K562 (cell line): ENCODE measurements around the gene TMEM63C. TPM values are rescaled to one million over a fixed set of nuclear protein-coding genes. Genes with fewer than 3 reads are reported as not detected.

Source experiments
- ATAC-seq: fragments of 200-7000 bp; cut with Tn5 transposase; 3 replicates; pipeline ENCODE4 v1.9.1; 2020; ENCODE audit warnings: moderate library complexity
- BruUV-seq: library from RNA; stranded (reverse); fragments of 400-500 nt; replicated peaks from 2 replicates; lab custom pipeline; 2021; lab: Mats Ljungman, UMichigan
- CTCF ChIA-PET: fragments of 300-600 bp; formaldehyde crosslinking; extraction: SDS; loops from one replicate; lab custom pipeline; 2021; ENCODE audit warnings: low intra/inter-chr PET ratio; lab: Yijun Ruan, JAX
- POLR2A ChIA-PET: fragments of 300-600, 350-650 bp; sonication (Branson Sonifier 250); formaldehyde crosslinking; extraction: SDS; loops from one replicate; lab custom pipeline; 2021; ENCODE audit warnings: antibody characterized with exemption, inconsistent platforms; lab: Yijun Ruan, JAX
- DNase-seq, 4 experiments: peaks; one replicate each; pipeline versions ENCODE4 v3.0.0 to v3.0.0-alpha.2; 2011 to 2018; ENCODE audit warnings: low spot score in 3 of 4, mixed read lengths in 3 of 4; ENCODE audit errors: extremely low read depth in 1 of 4
- FAIRE-seq: peaks from 2 replicates; lab custom pipeline; 2011; peaks lifted over from hg19 to GRCh38; lab: Jason Lieb, UNC
- H2AFZ ChIP-seq: 2 replicates; pipeline ENCODE4 v1.6.0; 2011; ENCODE audit warnings: low read depth, low read length, control low read depth, inconsistent platforms
- H3K27ac ChIP-seq: fragments of 200-600 bp; 3 replicates; pipeline ENCODE4 v1.8.0; 2011; ENCODE audit warnings: low read depth, mild to moderate bottlenecking, control low read depth, inconsistent platforms, low read length, moderate library complexity, mixed read lengths; ENCODE audit errors: extremely low read depth
- H3K27me3 ChIP-seq, 2 experiments: fragments of 300-600 bp in 1 of 2; 2 replicates in 1 of 2; 3 replicates in 1 of 2; pipeline versions ENCODE4 v1.6.0 to v1.8.0; 2011; ENCODE audit warnings: inconsistent platforms in 2 of 2, low read length in 2 of 2, mild to moderate bottlenecking in 1 of 2, mixed read lengths in 1 of 2, moderate library complexity in 1 of 2; ENCODE audit not compliant: control insufficient read depth in 2 of 2, insufficient read depth in 2 of 2
- H3K36me3 ChIP-seq: fragments of 300-600 bp; 3 replicates; pipeline ENCODE4 v1.8.0; 2011; ENCODE audit warnings: mild to moderate bottlenecking, low read length, inconsistent platforms; ENCODE audit not compliant: control insufficient read depth, insufficient read depth
- H3K4me1 ChIP-seq, 2 experiments: fragments of 200-600 bp in 1 of 2; replicated peaks in 1 of 2; 2 replicates in 1 of 2; 3 replicates in 1 of 2; pipeline versions ENCODE4 v1.5.1 to v1.8.0; 2011; ENCODE audit warnings: inconsistent platforms in 2 of 2, low read length in 2 of 2, mild to moderate bottlenecking in 1 of 2, mixed read lengths in 1 of 2, moderate library complexity in 1 of 2; ENCODE audit not compliant: control insufficient read depth in 2 of 2, insufficient read depth in 2 of 2
- H3K4me2 ChIP-seq: 2 replicates; pipeline ENCODE4 v1.6.1; 2011; ENCODE audit warnings: low read length, control low read depth, inconsistent platforms, mixed read lengths; ENCODE audit not compliant: insufficient read depth
- H3K4me3 ChIP-seq: fragments of 200-600 bp; sonication (generic), shearing (Covaris generic); 2 replicates; pipeline ENCODE4 v1.5.1; 2016; ENCODE audit warnings: control low read depth, inconsistent platforms
- H3K79me2 ChIP-seq: fragments of 200-600 bp; 3 replicates; pipeline ENCODE4 v1.8.0; 2011; ENCODE audit warnings: low read length, inconsistent platforms; ENCODE audit not compliant: control insufficient read depth, insufficient read depth
- H3K9ac ChIP-seq, 2 experiments: 2 replicates each; pipeline versions ENCODE4 v1.6.0 to v1.6.1; 2011; ENCODE audit warnings: low read depth in 2 of 2, low read length in 2 of 2, control low read depth in 1 of 2, inconsistent platforms in 1 of 2, mild to moderate bottlenecking in 1 of 2, mixed read lengths in 1 of 2; ENCODE audit not compliant: insufficient read depth in 1 of 2
- H3K9me1 ChIP-seq: one replicate; pipeline ENCODE4 v1.6.0; 2011; ENCODE audit warnings: inconsistent platforms, mild to moderate bottlenecking, low read length, moderate library complexity; ENCODE audit not compliant: control insufficient read depth, insufficient read depth
- H3K9me3 ChIP-seq: replicated peaks from 2 replicates; pipeline ENCODE4 v1.5.1; 2011; ENCODE audit warnings: low read depth, low read length, inconsistent platforms; ENCODE audit not compliant: control insufficient read depth, insufficient read depth
- H4K20me1 ChIP-seq: replicated peaks from 2 replicates; pipeline ENCODE4 v1.6.1; 2011; ENCODE audit warnings: low read length, inconsistent platforms, mixed read lengths; ENCODE audit not compliant: control insufficient read depth, insufficient read depth
- CCNT2 ChIP-seq: IDR thresholded peaks from 2 replicates; pipeline ENCODE4 v1.6.1; 2011; ENCODE audit warnings: borderline replicate concordance, low read depth, mild to moderate bottlenecking, moderate library complexity, mixed read lengths, low read length; ENCODE audit not compliant: insufficient read length; ENCODE audit errors: extremely low read depth
- DNMT1 ChIP-seq: fragments of 450-650 bp; IDR thresholded peaks from 2 replicates; pipeline ENCODE4 v1.6.1; 2016; ENCODE audit warnings: antibody characterized with exemption, mild to moderate bottlenecking
- EP300 ChIP-seq: IDR thresholded peaks from 2 replicates; pipeline ENCODE4 v1.6.1; 2012; ENCODE audit warnings: low read length, improper control_type of control experiment
- GABPB2 ChIP-seq: fragments of 250-450 bp; sonication (Bioruptor Pico); conservative IDR thresholded peaks from 2 replicates; pipeline ENCODE4 v1.5.1; 2021; ENCODE audit warnings: mild to moderate bottlenecking
- KDM2B ChIP-seq: fragments of 250-450 bp; sonication (Bioruptor Pico); IDR thresholded peaks from 2 replicates; pipeline ENCODE4 v1.8.0; 2021; ENCODE audit warnings: mild to moderate bottlenecking, moderate library complexity
- KDM5B ChIP-seq: fragments of 200-600 bp; sonication (generic); IDR thresholded peaks from 2 replicates; pipeline ENCODE4 v1.6.1; 2012; ENCODE audit warnings: low read depth, mild to moderate bottlenecking, moderate library complexity, low read length, control low read depth, inconsistent platforms; ENCODE audit not compliant: insufficient replicate concordance
- NFIC ChIP-seq: fragments of 450-650 bp; IDR thresholded peaks from 2 replicates; pipeline ENCODE4 v1.6.1; 2017; ENCODE audit warnings: mild to moderate bottlenecking, inconsistent platforms
- PCBP1 ChIP-seq: fragments of 200-400 bp; formaldehyde crosslinking; IDR thresholded peaks from 2 replicates; pipeline ENCODE4 v1.6.1; 2018; ENCODE audit warnings: mild to moderate bottlenecking, low read depth, low read length; ENCODE audit not compliant: poor library complexity, severe bottlenecking
- TAF1 ChIP-seq: IDR thresholded peaks from 2 replicates; pipeline ENCODE4 v1.6.1; 2011; ENCODE audit warnings: mild to moderate bottlenecking, low read length, moderate library complexity; ENCODE audit not compliant: insufficient read depth, control insufficient read depth, severe bottlenecking; ENCODE audit errors: extremely low read depth
- ZBTB17 ChIP-seq: fragments of 450-650 bp; formaldehyde crosslinking; IDR thresholded peaks from 2 replicates; pipeline ENCODE4 v1.4.0; 2020; ENCODE audit warnings: mild to moderate bottlenecking
- ZNF253 ChIP-seq: fragments of 250-450 bp; sonication (Bioruptor Pico); conservative IDR thresholded peaks from 2 replicates; pipeline ENCODE4 v1.6.1; 2021; ENCODE audit warnings: mild to moderate bottlenecking
- ZNF583 ChIP-seq: fragments of 250-450 bp; sonication (Bioruptor Pico); IDR thresholded peaks from 2 replicates; pipeline ENCODE4 v1.4.0; 2020
- WGBS: fragments of 100-300 bp; shearing (Covaris generic); methylation state at CpG from one replicate; pipeline ENCODE4 v1.1.6; 2016; ENCODE audit warnings: low coverage, mixed read lengths; ENCODE audit not compliant: insufficient coverage; ENCODE audit errors: missing lambda C conversion rate; 5-methylcytosine and 5-hydroxymethylcytosine counted together
- in situ Hi-C: fragments of 300-500 bp; cut with MboI; formaldehyde crosslinking; loops from 4 replicates; pipeline ENCODE4 v1.15.0; 2018; ENCODE audit warnings: inconsistent platforms, mixed read lengths
- intact Hi-C: fragments of 100-400 bp; cut with micrococcal nuclease; formaldehyde crosslinking; loops from 2 replicates; pipeline ENCODE4 v1.14.2; 2022
- polyA plus RNA-seq, 8 experiments: library from polyadenylated mRNA; depleted of rRNA in 4 of 8; stranded (reverse) in 5 of 8; unstranded in 3 of 8; fragments of >200 nt; fragmentation: Nextera tagmentation in 2 of 8; fragmentation: Illumina TruSeq in 1 of 8; extraction: Ambion mirVana in 2 of 8; extraction: Trizol in 1 of 8; gene quantifications; 2 replicates each; pipeline versions ENCODE4 v1.2.1 to v1.2.3, GENCODE V29; 2011 to 2014; ENCODE audit warnings: inconsistent platforms in 1 of 8, missing spikeins in 1 of 8
- total RNA-seq, 7 experiments: library from RNA; depleted of rRNA in 6 of 7; stranded (reverse); fragments of >200 nt in 6 of 7; fragmentation: Illumina TruSeq in 2 of 7; extraction: Trizol in 2 of 7; gene quantifications; 2 replicates each; pipeline versions ENCODE4 v1.2.1 to v1.2.3, GENCODE V29; 2011 to 2021; ENCODE audit warnings: low replicate concordance in 1 of 7
- TF ChIP-seq, protein P1 (sequence below): fragments of 250-450 bp; sonication (Bioruptor Pico); IDR thresholded peaks from 2 replicates; pipeline ENCODE4 v1.5.0; 2021; ENCODE audit warnings: mild to moderate bottlenecking, borderline replicate concordance
- TF ChIP-seq, protein P2 (sequence below): fragments of 250-450 bp; sonication (Bioruptor Pico); IDR thresholded peaks from 2 replicates; pipeline ENCODE4 v1.8.0; 2022; ENCODE audit warnings: moderate library complexity, mild to moderate bottlenecking, inconsistent platforms
- TF ChIP-seq, protein P3 (sequence below), 2 experiments: fragments of 450-650 bp; conservative IDR thresholded peaks; 2 replicates each; pipeline ENCODE4 v1.6.1; 2017; ENCODE audit warnings: mild to moderate bottlenecking in 2 of 2, moderate library complexity in 2 of 2

TMEM63C gene
- total and polyA plus RNA-seq, 9 of the 15 experiments (the other 6 are each of a cell fraction or from before 2014, with no cell fraction given) = 0.07 TPM; not detected in 8

DNA sequence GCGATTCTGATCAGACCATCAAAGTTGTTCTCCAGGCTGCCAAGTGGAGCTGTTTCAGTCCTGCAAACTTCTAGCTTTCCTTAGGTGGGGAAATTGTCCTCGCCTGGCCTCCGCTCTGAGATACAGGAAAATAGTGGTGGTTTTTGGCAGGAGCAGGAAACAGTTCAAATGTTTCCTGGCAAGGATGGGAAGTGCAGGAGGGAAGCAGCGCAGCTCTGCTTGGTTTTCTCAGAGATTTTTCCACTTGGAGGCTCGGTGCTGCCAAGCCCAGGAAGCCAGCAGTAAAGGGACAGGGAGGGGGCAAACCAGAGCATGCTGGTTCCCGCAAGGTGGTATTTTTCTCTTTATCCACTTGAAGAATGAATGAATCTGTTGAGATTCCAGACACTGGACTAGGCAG, 17.0 kb downstream of the TMEM63C start (continued):
- TF ChIP-seq, protein P1, sequence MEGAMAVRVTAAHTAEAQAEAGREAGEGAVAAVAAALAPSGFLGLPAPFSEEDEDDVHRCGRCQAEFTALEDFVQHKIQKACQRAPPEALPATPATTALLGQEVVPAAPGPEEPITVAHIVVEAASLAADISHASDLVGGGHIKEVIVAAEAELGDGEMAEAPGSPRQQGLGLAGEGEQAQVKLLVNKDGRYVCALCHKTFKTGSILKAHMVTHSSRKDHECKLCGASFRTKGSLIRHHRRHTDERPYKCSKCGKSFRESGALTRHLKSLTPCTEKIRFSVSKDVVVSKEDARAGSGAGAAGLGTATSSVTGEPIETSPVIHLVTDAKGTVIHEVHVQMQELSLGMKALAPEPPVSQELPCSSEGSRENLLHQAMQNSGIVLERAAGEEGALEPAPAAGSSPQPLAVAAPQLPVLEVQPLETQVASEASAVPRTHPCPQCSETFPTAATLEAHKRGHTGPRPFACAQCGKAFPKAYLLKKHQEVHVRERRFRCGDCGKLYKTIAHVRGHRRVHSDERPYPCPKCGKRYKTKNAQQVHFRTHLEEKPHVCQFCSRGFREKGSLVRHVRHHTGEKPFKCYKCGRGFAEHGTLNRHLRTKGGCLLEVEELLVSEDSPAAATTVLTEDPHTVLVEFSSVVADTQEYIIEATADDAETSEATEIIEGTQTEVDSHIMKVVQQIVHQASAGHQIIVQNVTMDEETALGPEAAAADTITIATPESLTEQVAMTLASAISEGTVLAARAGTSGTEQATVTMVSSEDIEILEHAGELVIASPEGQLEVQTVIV = no peak

DNA sequence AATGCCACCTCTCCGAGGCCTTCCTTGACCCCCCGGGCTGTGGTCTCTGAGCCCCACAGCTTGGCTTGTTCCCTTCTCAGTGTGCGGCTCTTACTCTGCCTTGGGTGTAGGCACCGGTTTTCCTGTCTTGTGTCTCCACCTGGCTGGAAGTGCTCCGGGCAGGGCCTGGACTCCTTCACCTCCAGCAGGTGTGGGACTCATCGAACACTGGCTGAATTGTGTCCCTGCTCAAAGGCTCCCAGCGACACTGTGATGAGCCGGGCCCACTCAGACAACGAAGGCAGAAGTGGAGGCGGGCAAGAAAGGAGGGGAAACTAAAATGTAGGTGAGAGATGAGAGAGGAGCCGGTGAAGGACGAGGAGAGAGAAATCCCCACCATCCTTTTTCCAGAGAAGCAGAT, 18.0 kb downstream of the TMEM63C start:
- Histone ChIP-seq H3K79me2 (no peaks in the 10 kb centered on the region), H3K4me2 (no peak overlapping the region)
- CTCF ChIA-PET = interaction anchor here (0.5 kb wide), 1 partner anchor 228 kb away, joined by 3 read pairs; no protein-coding TSS in a partner anchor
- TF ChIP-seq KDM5B (no peak), ZNF253 (CRISPR knock-in tag) (no peak), GABPB2 (CRISPR knock-in tag) (no peak), ZBTB17 (CRISPR knock-in tag) (no peak), DNMT1 (no peak), PCBP1 (no peak), CCNT2 (no peak), ZNF583 (CRISPR knock-in tag) (no peak), EP300 (no peak), KDM2B (CRISPR knock-in tag) (no peak), TAF1 (no peak), NFIC (no peak)
- TF ChIP-seq, protein P2, sequence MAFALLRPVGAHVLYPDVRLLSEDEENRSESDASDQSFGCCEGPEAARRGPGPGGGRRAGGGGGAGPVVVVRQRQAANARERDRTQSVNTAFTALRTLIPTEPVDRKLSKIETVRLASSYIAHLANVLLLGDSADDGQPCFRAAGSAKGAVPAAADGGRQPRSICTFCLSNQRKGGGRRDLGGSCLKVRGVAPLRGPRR (CRISPR knock-in tag) = no peak
- TF ChIP-seq, protein P3, sequence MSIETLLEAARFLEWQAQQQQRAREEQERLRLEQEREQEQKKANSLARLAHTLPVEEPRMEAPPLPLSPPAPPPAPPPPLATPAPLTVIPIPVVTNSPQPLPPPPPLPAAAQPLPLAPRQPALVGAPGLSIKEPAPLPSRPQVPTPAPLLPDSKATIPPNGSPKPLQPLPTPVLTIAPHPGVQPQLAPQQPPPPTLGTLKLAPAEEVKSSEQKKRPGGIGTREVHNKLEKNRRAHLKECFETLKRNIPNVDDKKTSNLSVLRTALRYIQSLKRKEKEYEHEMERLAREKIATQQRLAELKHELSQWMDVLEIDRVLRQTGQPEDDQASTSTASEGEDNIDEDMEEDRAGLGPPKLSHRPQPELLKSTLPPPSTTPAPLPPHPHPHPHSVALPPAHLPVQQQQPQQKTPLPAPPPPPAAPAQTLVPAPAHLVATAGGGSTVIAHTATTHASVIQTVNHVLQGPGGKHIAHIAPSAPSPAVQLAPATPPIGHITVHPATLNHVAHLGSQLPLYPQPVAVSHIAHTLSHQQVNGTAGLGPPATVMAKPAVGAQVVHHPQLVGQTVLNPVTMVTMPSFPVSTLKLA (conservative IDR thresholded peaks at IDR 0.05) = no peak
- TF ChIP-seq, all 486 proteins: peak for 0
- BruUV-seq = no TSS peak
- Histone ChIP-seq H3K36me3 (no peaks in the 10 kb centered on the region), H4K20me1 (no peaks in the 10 kb centered on the region; the same call in 1 of the 2 replicates), H2AFZ (no peak overlapping the region), H3K9ac (no peak overlapping the region), H3K9me1 (no peaks in the 10 kb centered on the region), H3K4me3 (no peak overlapping the region), H3K27ac (no peak overlapping the region), H3K9me3 (no peaks in the 10 kb centered on the region), H3K4me1 (no peaks in the 10 kb centered on the region), H3K27me3 (peaks cover 2 to 66% of the 10 kb centered on the region in 2 experiments; a peak in 2 of 5 replicates)
- POLR2A ChIA-PET = interaction anchor here (0.7 to 1.5 kb wide), 2 partner anchors 12 to 38 kb away, joined by 3 read pairs; no protein-coding TSS in a partner anchor
- FAIRE-seq (no peak), ATAC-seq (no peak), DNase-seq (no peak)
- 2% methylated on average over 7 of the region's 12 CpGs for WGBS
- in situ Hi-C loops = no loop called here
- intact Hi-C loops = no loop called here
